ENCODE measurements around the gene DCP1A.

The DCP1A gene

GRCh38 chr3:53253707-53254508, 93.4 kb downstream of the DCP1A start:
- H3K4me3 ChIP-seq (ENCODE audit: low read depth, low read length) = peak overlapping the region; percentile 85
- TF ChIP-seq CTCF (IDR thresholded peaks at IDR 0.05; ENCODE audit: low read depth, low read length) = no peak

- peak overlapping the region; percentile 85 for H3K4me3 ChIP-seq (ENCODE audit: low read depth, low read length)
Observed at GRCh38 chr3:53252947-53253322, 94.4 kb downstream of the DCP1A start.

- H3K4me3 ChIP-seq (ENCODE audit: low read depth, low read length) = peak overlapping the region; percentile 85
Observed at GRCh38 chr3:53252096-53252946, 95.0 kb downstream of the DCP1A start.

GRCh38 chr3:53250881-53251605, 96.3 kb downstream of the DCP1A start:
- H3K4me3 ChIP-seq (ENCODE audit: low read depth, low read length) = 0 out of 2 replicates have a peak overlapping the region, but pooled peaks have one; percentile 5
- TF ChIP-seq CTCF (IDR thresholded peaks at IDR 0.05; ENCODE audit: low read depth, low read length) = no peak

More at GRCh38 chr3:53252096-53252946, 95.0 kb downstream of the DCP1A start:
- TF ChIP-seq CTCF (IDR thresholded peaks at IDR 0.05; ENCODE audit: low read depth, low read length) = no peak

- TF ChIP-seq CTCF (IDR thresholded peaks at IDR 0.05; ENCODE audit: low read depth, low read length) = no peak
- no peak overlapping the region for H3K4me3 ChIP-seq (ENCODE audit: low read depth, low read length)
Observed at GRCh38 chr3:53250453-53250852, 96.9 kb downstream of the DCP1A start.

- no peak overlapping the region for H3K4me3 ChIP-seq (ENCODE audit: low read depth, low read length)
Observed at GRCh38 chr3:53248161-53248560, 99.2 kb downstream of the DCP1A start.

More at GRCh38 chr3:53248161-53248560, 99.2 kb downstream of the DCP1A start:
- TF ChIP-seq CTCF (IDR thresholded peaks at IDR 0.05; ENCODE audit: low read depth, low read length) = no peak

Measured in WI38 (cell line).